Lower leg skin (tissue), 3 donors: ENCODE measurements around the gene PLS1.

Experiments
- POLR2A ChIP-seq, 2 donors: fragments of 450-650 bp; IDR thresholded peaks; one replicate each; pipeline ENCODE4 v1.6.1; 2016 to 2017; ENCODE audit warnings: antibody characterized with exemption in 2 of 2, mild to moderate bottlenecking in 1 of 2, moderate library complexity in 1 of 2
- TF ChIP-seq, protein P1 (sequence below), 3 donors: fragments of 450-650 bp; IDR thresholded peaks; one replicate each; pipeline ENCODE4 v1.5.1; 2016; ENCODE audit warnings: antibody characterized with exemption in 3 of 3, mild to moderate bottlenecking in 3 of 3, moderate library complexity in 2 of 3

DNA sequence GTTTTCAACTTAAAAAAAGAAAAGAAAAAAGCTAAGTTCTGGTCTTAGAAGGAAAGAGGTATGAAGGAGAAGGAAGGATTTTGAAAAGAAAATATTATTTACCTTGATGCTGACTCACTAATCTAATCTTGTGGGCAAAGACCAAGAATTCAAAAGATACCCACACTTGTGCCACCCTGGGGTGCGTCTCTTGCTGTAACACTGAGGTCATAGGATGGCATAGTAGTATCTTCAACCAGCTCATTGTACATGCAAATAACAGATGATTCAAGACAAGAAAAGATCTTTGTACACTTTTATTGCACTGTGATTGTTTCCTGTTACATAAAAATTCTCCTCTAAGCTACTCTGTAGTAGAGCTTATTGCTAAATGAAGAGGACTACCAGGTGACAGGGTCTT, 17.3 kb downstream of the PLS1 start:
- TF ChIP-seq POLR2A (IDR thresholded peaks at IDR 0.05) = no peak
- TF ChIP-seq, protein P1, sequence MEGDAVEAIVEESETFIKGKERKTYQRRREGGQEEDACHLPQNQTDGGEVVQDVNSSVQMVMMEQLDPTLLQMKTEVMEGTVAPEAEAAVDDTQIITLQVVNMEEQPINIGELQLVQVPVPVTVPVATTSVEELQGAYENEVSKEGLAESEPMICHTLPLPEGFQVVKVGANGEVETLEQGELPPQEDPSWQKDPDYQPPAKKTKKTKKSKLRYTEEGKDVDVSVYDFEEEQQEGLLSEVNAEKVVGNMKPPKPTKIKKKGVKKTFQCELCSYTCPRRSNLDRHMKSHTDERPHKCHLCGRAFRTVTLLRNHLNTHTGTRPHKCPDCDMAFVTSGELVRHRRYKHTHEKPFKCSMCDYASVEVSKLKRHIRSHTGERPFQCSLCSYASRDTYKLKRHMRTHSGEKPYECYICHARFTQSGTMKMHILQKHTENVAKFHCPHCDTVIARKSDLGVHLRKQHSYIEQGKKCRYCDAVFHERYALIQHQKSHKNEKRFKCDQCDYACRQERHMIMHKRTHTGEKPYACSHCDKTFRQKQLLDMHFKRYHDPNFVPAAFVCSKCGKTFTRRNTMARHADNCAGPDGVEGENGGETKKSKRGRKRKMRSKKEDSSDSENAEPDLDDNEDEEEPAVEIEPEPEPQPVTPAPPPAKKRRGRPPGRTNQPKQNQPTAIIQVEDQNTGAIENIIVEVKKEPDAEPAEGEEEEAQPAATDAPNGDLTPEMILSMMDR (IDR thresholded peaks at IDR 0.05) = no peak
